Embryonic facial prominence (tissue), 1 donor: ENCODE data around the gene TMPRSS3.

ENCODE experiments used
- DNase-seq: peaks from one replicate; pipeline ENCODE4 v3.0.0-alpha.2; 2016; ENCODE audit errors: extremely low spot score

The TMPRSS3 gene

DNA sequence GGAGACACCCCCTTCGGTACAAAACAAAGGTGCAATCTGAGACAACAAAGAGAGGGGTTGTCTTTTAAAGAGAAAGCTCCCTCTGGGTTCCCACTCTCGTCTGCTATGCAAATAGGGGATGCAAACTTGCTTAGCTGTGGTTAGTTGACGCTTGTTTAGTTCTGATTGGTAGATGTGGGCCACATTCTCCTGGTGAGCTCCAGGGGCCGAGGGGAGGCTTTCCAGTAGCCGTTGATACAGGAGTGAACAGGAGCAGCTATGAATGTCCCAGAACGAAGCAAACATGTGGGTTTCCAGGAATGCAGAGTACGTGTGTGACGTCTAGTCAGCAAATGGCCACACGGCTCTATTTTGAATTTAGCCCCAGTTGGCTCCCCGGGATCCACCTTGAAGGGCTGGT lies 59.8 kb downstream of the TMPRSS3 start:
- no peak for DNase-seq

DNA sequence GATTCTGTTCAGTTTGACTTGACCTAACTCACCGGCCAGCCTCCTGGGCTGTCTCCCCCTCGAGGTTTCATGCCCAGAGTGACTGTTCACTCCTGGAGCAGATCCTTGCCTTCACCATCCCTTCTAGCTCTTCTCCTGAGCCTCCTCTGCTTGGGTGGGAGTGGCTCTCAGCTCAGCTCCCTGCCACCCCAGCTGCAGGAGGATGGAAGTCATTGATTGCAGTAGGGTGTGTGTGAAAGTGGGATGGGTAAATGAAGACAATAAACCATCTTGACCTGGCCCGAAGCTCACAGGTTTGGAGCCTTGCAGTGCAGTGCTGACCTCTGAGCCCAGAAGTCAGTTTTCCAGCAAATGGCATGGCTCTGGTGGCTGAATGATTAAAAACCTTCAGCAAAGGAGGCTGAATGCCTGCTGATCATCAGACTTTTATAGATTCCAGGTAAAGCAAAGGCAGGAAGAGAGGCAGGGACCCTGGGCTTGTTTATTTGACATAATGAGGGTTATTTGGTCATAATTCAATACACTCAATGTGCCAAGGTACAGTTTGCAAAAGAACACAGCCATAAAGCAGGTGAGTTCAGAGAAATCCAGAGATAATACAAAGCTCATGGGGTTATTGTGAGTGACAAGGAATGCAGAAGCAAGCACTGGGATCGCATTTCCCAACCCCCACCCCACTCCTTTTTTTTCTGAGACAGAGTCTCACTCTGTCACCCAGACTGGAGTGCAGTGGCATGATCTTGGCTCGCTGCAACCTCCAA lies 63.1 kb downstream of the TMPRSS3 start:
- DNase-seq, result no peak

DNA sequence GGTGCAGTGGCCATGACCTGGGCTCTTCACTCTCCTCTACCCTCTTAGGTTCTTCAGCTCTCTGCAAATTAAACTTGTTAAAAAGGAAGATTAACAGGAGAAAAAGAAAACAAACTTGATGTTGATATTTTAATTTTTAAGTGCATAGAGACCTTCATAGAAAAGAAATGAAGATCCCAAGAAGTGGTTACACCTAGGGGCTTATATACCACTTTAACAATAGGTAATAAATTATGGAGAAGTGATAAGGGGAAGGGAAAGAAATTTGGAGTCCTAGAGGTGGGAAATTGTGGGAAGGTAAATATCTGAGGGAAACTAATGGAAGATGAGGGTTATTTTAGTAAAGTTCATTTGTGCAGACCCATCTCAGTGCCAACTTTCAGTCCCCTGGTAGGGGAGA lies 64.2 kb downstream of the TMPRSS3 start:
- DNase-seq, result no peak

DNA sequence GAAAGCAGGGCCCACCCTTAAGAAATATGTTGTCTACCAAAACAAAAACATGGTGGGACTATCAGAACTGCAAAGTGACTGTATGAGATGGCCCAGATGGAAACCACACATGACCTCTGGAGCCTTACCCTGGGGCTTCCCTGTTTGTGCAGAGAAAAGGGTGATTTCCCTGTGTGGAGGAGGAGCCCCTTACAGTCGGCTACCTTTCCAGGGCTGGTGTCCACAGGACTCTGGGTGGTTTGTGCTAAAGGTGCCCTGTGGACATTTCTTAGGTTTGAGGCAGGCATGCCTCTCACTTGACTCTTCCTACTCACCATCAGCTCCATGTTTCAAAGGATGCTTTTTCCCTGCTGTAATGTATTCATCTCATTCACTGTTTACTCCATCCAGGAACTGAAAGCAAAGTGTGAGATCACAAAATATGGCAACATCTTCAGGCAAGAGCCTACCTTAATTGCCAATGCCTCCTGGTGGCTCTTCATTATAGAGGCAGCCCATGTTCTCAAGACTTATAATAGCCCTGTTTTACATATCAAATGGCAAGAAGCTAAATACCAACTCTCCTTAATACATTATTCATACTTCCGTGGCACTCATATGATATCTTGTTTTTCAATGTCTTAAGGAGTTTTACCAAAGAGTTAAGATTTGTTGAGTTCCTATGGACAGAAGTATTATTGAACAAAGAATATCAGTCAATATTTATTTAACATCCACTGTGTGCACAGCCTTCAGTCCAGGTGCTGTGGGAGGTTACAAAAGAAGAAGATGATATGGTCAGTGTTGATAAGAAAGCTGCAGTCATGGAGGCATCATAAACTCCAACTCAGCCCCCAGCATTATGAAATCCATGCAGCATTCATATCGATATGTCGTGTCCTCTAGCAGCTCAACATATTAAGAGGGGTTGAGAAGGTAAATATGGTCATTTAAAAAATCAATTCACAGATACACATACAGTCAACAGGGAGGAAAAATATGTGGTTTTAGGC lies 65.2 kb downstream of the TMPRSS3 start:
- no peak for DNase-seq

DNA sequence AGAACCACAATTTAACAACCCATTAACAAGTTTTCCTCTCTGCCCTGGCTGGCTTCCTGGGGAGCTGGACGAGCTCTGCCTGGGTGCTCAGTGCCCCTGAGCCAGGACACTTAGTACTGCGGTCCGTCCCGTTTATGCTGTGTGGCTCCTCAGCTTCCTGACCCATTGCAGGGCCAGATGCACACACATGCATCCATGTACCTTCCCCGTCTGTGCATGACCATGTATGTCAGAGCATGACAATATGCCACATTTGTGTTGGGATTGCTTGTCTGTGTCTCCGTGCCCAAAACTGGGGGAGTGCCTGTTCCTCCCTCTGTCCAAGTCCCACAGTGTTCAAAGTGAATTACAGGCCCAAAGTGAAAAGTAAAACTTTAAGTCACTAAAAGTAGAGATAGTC lies 71.0 kb downstream of the TMPRSS3 start:
- no peak for DNase-seq
